Osteocyte (in vitro differentiated cells): Measurements from ENCODE around the gene MCM6. TPM values are rescaled to one million over a fixed set of nuclear protein-coding genes. Genes with fewer than 3 reads are reported as not detected.
"Not testable (repeated sequence)": the region's sequence is repeated elsewhere in the genome, so short reads cannot be mapped to it uniquely, and the experiment has no call there.

Experiments used
- DNase-seq: peaks from one replicate; pipeline ENCODE4 v3.0.0; 2021; ENCODE audit warnings: mixed read lengths; ENCODE audit not compliant: unreplicated experiment; ENCODE audit errors: extremely low spot score
- H3K27ac Mint-ChIP-seq: one replicate; pipeline ENCODE4 v1.8.0; 2021; ENCODE audit warnings: mild to moderate bottlenecking, mixed read lengths; ENCODE audit not compliant: unreplicated experiment
- H3K27me3 Mint-ChIP-seq: one replicate; pipeline ENCODE4 v1.8.0; 2021; ENCODE audit warnings: mixed read lengths; ENCODE audit not compliant: unreplicated experiment
- H3K36me3 Mint-ChIP-seq: one replicate; pipeline ENCODE4 v1.8.0; 2021; ENCODE audit warnings: mixed read lengths; ENCODE audit not compliant: unreplicated experiment
- H3K4me1 Mint-ChIP-seq: one replicate; pipeline ENCODE4 v1.8.0; 2021; ENCODE audit warnings: mixed read lengths; ENCODE audit not compliant: unreplicated experiment
- H3K4me3 Mint-ChIP-seq: one replicate; pipeline ENCODE4 v1.8.0; 2021; ENCODE audit warnings: mild to moderate bottlenecking, moderate library complexity, mixed read lengths; ENCODE audit not compliant: unreplicated experiment
- H3K9me3 Mint-ChIP-seq: one replicate; pipeline ENCODE4 v1.8.0; 2021; ENCODE audit warnings: mixed read lengths; ENCODE audit not compliant: unreplicated experiment
- CTCF ChIP-seq: fragments of 200-600 bp; sonication (generic); IDR thresholded peaks from 2 replicates; pipeline ENCODE4 v1.5.0; 2021; ENCODE audit warnings: antibody characterized with exemption, mild to moderate bottlenecking, moderate library complexity
- total RNA-seq: library from RNA; stranded (reverse); gene quantifications from 2 replicates; pipeline ENCODE4 v1.2.1, GENCODE V29; 2021

MCM6 gene
- total RNA-seq, 1 donor from 2014 or later = 26.2 TPM

DNA sequence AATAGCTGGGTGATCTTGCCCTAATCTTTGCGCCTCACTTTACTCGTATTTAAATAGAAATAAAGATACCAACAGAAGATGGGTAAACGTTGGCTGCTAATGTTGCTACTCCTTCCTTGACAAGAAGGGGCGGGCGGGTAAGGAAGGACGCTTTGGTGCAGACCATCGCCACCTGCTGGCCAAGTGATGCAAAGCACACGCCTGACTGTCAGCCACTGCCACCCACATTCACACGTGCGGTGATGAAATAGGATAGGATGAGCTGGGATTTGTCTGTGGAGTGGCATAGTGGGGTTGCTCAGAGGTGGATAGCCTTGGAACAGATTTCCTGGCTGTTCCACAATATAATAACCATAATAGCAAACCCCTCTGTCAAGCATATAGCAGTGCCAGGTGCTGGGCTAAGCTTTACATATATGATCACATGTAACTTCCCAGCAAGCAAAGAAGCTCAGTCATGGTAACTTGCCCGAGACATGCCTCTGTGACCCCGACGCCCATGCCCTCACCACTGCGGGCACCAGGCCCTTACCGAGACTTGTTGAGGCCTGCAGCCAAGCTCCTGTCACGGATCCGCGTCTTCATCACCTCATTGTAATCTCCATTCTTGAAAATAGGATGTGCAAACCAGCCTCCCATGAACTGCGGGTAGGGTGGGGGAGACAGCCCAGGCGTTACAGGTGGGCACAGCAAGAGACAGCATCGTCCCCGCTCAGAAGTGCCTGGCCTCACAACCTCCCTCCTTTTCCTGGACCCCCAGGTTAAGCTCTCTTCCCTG, 78.6 kb downstream of the MCM6 start:
- H3K27ac Mint-ChIP-seq = no peak overlapping the region
- H3K4me3 Mint-ChIP-seq = no peak overlapping the region
- TF ChIP-seq CTCF = peak; percentile 92
- peak; percentile 90 for DNase-seq
- H3K9me3 Mint-ChIP-seq = no peaks in the 10 kb centered on the region
- no peaks in the 10 kb centered on the region for H3K36me3 Mint-ChIP-seq
- H3K27me3 Mint-ChIP-seq = no peaks in the 10 kb centered on the region
- H3K4me1 Mint-ChIP-seq = peaks cover 5% of the 10 kb centered on the region

- TF ChIP-seq CTCF = no peak
- H3K9me3 Mint-ChIP-seq = no peaks in the 10 kb centered on the region
- no peak overlapping the region for H3K27ac Mint-ChIP-seq
Observed at GRCh38 chr2:135796606-135797005, 79.6 kb downstream of the MCM6 start.

DNA sequence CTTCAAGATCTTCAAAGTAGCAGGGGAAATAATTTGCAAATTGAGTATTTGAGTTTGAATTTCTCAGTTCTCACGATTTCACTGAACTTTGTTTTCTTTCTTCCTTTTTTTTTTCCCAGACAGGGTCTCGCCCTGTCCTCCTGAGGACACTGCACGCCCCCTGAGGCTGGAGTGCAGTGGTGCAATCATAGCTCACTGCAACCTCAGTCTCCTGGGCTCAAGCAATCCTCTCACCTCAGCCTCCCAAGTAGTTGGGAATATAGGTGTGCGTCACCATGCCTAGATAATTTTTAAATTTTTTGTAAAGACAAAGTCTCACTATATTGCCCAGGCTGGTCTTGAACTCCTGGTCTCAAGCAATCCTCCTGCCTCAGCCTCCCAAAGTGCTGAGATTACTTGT, 80.6 kb downstream of the MCM6 start:
- not testable (repeated sequence) for H3K36me3 Mint-ChIP-seq, DNase-seq, H3K9me3 Mint-ChIP-seq, H3K4me3 Mint-ChIP-seq, H3K27ac Mint-ChIP-seq, H3K27me3 Mint-ChIP-seq
- H3K4me1 Mint-ChIP-seq = peaks cover 24% of the 10 kb centered on the region

More at GRCh38 chr2:135796606-135797005, 79.6 kb downstream of the MCM6 start:
- peaks cover 15% of the 10 kb centered on the region for H3K4me1 Mint-ChIP-seq
- H3K36me3 Mint-ChIP-seq = no peaks in the 10 kb centered on the region
- no peak for DNase-seq
- H3K4me3 Mint-ChIP-seq = no peak overlapping the region
- no peaks in the 10 kb centered on the region for H3K27me3 Mint-ChIP-seq

GRCh38 chr2:135792401-135793150, 83.7 kb downstream of the MCM6 start:
- Mint-ChIP-seq H3K4me3 (no peak overlapping the region), H3K27me3 (no peaks in the 10 kb centered on the region), H3K9me3 (no peaks in the 10 kb centered on the region), H3K36me3 (no peaks in the 10 kb centered on the region), H3K4me1 (peaks cover 29% of the 10 kb centered on the region), H3K27ac (peak overlapping the region; percentile 79)
- no peak for TF ChIP-seq CTCF
- no peak for DNase-seq

- peak overlapping the region; percentile 79 for H3K27ac Mint-ChIP-seq
- H3K36me3 Mint-ChIP-seq = peaks cover 7% of the 10 kb centered on the region
- no peaks in the 10 kb centered on the region for H3K27me3 Mint-ChIP-seq
- no peak overlapping the region for H3K4me3 Mint-ChIP-seq
- H3K4me1 Mint-ChIP-seq = peaks cover 37% of the 10 kb centered on the region
- DNase-seq = no peak
- no peak for TF ChIP-seq CTCF
- H3K9me3 Mint-ChIP-seq = peaks cover 5% of the 10 kb centered on the region
Observed at GRCh38 chr2:135791418-135792190, 84.6 kb downstream of the MCM6 start.
